ENCODE data around the gene DLL1. TPM values are rescaled to one million over a fixed set of nuclear protein-coding genes. Genes with fewer than 3 reads are reported as not detected.

The DLL1 gene
- total RNA-seq, 4 donors from 2014 or later = 40.6 to 53.7 (median 47.5) TPM

- intact Hi-C loops (cut with DNase I; ENCODE audit: low total_unique reads) = loop anchor here (10.0 kb wide), 1 partner anchor 448 kb away; no protein-coding TSS in a partner anchor
- TF ChIP-seq CTCF (IDR thresholded peaks at IDR 0.05) = no peak
- no peak for TF ChIP-seq POLR2A (IDR thresholded peaks at IDR 0.05)
- 94% methylated on average over 28 of the region's 28 CpGs for WGBS, 2 donors
- no peak overlapping the region for H3K4me3 ChIP-seq (ENCODE audit: low read depth, poor library complexity, severe bottlenecking)
- no peak for DNase-seq (ENCODE audit: low spot score in 2 of 2)
Measured at GRCh38 chr6:170282512-170283158, 8.2 kb downstream of the DLL1 start.

- intact Hi-C loops (cut with DNase I; ENCODE audit: low total_unique reads) = loop anchor here (10.0 kb wide), 1 partner anchor 447 kb away; no protein-coding TSS in a partner anchor
- TF ChIP-seq CTCF (IDR thresholded peaks at IDR 0.05) (no peak), POLR2A (IDR thresholded peaks at IDR 0.05) (no peak)
- 90 to 96% methylated on average over 47 to 48 of the region's 48 CpGs for WGBS, 2 donors
- no peak for DNase-seq (ENCODE audit: low spot score in 2 of 2)
- H3K4me3 ChIP-seq (ENCODE audit: low read depth, poor library complexity, severe bottlenecking) = no peak overlapping the region
Measured at GRCh38 chr6:170281331-170282292, 9.3 kb downstream of the DLL1 start.

GRCh38 chr6:170280689-170281045 lies 10.2 kb downstream of the DLL1 start:
- intact Hi-C loops (cut with DNase I; ENCODE audit: low total_unique reads) = loop anchor here (10.0 kb wide), 1 partner anchor 446 kb away; no protein-coding TSS in a partner anchor
- 68 to 72% methylated on average over 23 of the region's 23 CpGs for WGBS, 2 donors
- DNase-seq (ENCODE audit: low spot score in 2 of 2) = no peak
- TF ChIP-seq POLR2A (IDR thresholded peaks at IDR 0.05) = no peak
- TF ChIP-seq CTCF (IDR thresholded peaks at IDR 0.05) = no peak
- H3K4me3 ChIP-seq (ENCODE audit: low read depth, poor library complexity, severe bottlenecking) = no peak overlapping the region

GRCh38 chr6:170279977-170280688 lies 10.7 kb downstream of the DLL1 start:
- TF ChIP-seq POLR2A (IDR thresholded peaks at IDR 0.05) (no peak), CTCF (IDR thresholded peaks at IDR 0.05) (no peak)
- no peak for DNase-seq (ENCODE audit: low spot score in 2 of 2)
- no peak overlapping the region for H3K4me3 ChIP-seq (ENCODE audit: low read depth, poor library complexity, severe bottlenecking)
- 56% methylated on average over 36 of the region's 36 CpGs for WGBS, 2 donors
- intact Hi-C loops (cut with DNase I; ENCODE audit: low total_unique reads) = loop anchor here (10.0 kb wide), 1 partner anchor 445 kb away; no protein-coding TSS in a partner anchor

GRCh38 chr6:170279426-170279825 lies 11.5 kb downstream of the DLL1 start:
- H3K4me3 ChIP-seq (ENCODE audit: low read depth, poor library complexity, severe bottlenecking) = no peak overlapping the region
- 67 to 72% methylated on average over 8 of the region's 8 CpGs for WGBS, 2 donors
- no peak for TF ChIP-seq POLR2A (IDR thresholded peaks at IDR 0.05)
- no peak for TF ChIP-seq CTCF (IDR thresholded peaks at IDR 0.05)
- intact Hi-C loops (cut with DNase I; ENCODE audit: low total_unique reads) = no loop called here
- DNase-seq (ENCODE audit: low spot score in 2 of 2) = no peak
